ENCODE measurements around the gene NDST4. TPM values are rescaled to one million over a fixed set of nuclear protein-coding genes. Genes with fewer than 3 reads are reported as not detected.

Gene NDST4
- total and polyA plus RNA-seq, 8 donors: 0.19 to 5.1 (median 0.61) TPM; not detected in 3

DNA sequence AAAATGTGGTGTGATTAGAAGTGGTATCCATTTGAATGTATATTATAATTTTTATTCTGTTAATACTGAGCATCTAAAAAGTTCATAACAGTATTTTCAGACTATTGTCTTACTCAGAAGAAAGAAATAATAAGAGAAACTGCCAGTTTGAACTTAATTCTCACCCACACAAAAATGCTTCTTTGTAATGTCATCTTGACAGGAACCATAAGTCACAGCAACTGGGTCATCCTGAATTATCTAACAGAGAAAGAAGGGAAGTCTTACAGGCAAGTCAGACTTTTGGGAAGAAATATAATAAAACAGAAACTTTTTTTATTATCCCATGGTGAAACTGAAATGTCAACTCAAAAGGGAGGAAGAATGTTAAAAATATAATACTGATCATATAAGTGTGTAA, 83.1 kb downstream of the NDST4 start:
- Histone ChIP-seq H3K4me3 (no peak overlapping the region), H3K27ac (no peak overlapping the region), H3K4me1 (no peaks in the 10 kb centered on the region), H3K36me3 (no peaks in the 10 kb centered on the region), H3K9me3 (no peaks in the 10 kb centered on the region), H3K27me3 (no peaks in the 10 kb centered on the region)
- intact Hi-C loops (cut with DNase I; ENCODE audit: low total_unique reads): no loop called here
- TF ChIP-seq EP300 (IDR thresholded peaks at IDR 0.05): no peak
- no peak for DNase-seq

DNA sequence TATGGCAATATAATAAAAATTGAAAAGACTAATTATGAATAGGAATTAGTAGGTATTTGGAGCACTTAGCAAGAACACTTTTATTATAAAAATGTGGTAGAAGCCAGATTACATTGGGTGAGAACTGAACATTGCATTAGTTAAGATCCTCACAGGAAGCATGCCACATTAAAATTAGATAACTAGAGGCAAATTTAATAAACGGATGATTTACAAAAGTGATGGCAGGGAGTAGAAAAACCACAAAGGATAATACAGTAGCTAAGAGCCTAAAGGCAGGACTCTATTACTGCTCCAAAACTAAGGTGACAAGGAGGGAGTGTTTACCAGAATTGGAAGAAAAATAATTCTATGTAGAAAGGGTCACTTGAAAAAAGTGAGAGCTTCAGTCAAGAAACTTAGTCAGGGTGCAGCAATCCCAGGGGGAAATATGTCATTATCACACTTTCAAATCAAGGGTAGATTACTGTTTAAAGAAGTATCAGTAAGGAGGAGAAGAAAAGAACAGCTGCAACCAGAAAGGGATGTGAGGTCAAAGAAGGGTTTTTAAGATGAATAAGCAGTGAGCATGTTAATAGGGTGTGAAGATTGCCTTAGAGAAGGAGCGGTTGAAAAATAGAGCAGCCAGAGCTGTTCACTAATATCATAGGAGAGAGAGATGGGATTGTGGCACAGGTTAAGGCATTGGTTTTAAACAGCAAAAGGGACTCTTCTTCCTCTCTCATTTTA, 84.6 kb downstream of the NDST4 start:
- Histone ChIP-seq H3K27ac (no peak overlapping the region), H3K27me3 (no peaks in the 10 kb centered on the region), H3K9me3 (no peaks in the 10 kb centered on the region), H3K4me1 (no peaks in the 10 kb centered on the region), H3K4me3 (no peak overlapping the region), H3K36me3 (no peaks in the 10 kb centered on the region)
- TF ChIP-seq POLR2A (IDR thresholded peaks at IDR 0.05) (no peak), EP300 (IDR thresholded peaks at IDR 0.05) (no peak), POLR2AphosphoS5 (IDR thresholded peaks at IDR 0.05) (no peak)
- TF ChIP-seq, protein P1, sequence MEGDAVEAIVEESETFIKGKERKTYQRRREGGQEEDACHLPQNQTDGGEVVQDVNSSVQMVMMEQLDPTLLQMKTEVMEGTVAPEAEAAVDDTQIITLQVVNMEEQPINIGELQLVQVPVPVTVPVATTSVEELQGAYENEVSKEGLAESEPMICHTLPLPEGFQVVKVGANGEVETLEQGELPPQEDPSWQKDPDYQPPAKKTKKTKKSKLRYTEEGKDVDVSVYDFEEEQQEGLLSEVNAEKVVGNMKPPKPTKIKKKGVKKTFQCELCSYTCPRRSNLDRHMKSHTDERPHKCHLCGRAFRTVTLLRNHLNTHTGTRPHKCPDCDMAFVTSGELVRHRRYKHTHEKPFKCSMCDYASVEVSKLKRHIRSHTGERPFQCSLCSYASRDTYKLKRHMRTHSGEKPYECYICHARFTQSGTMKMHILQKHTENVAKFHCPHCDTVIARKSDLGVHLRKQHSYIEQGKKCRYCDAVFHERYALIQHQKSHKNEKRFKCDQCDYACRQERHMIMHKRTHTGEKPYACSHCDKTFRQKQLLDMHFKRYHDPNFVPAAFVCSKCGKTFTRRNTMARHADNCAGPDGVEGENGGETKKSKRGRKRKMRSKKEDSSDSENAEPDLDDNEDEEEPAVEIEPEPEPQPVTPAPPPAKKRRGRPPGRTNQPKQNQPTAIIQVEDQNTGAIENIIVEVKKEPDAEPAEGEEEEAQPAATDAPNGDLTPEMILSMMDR (IDR thresholded peaks at IDR 0.05): no peak
- DNase-seq: no peak
- intact Hi-C loops (cut with DNase I; ENCODE audit: low total_unique reads): no loop called here
- 70 to 77% (median 72%) methylated on average over 2 of the region's 2 CpGs for WGBS, 5 donors

DNA sequence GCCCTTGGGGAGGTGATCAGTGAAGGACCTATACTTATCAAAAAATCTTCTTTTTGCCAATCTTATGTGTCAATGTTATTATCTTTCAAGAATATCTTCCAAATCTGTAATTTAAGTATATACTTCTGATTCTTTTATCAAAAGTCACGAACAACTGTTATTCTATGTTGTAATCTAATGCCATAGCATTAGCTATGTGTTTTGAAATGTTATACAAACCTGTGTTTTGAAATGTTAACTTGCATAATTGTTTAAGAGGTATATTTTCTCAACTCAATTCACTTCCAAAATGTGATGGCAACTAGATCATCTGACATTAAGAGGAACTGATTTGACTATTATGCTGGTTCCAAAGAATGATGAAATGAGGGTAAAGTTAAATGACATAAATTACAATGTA, 113.5 kb downstream of the NDST4 start:
- no peak for DNase-seq

DNA sequence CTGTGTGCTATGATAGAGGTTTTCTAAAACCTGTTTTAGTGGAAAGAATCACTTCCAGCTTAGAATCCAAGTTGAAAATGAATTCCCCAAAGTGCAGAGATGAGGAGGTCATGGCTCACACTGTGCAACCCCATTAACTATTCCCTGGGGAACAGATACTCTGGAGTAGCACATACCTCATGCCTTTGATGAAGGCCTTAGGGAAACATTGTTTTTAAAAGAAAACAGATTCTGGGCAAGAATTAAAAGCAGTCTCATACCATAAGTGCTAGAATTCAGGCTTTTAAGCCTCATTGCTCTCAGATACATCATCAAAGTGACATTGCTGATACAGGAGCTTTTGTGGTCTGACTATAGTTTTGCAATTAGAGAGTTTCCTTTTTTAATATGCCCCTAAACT, 115.1 kb downstream of the NDST4 start:
- Histone ChIP-seq H3K27me3 (no peaks in the 10 kb centered on the region), H3K4me1 (no peaks in the 10 kb centered on the region), H3K4me3 (no peak overlapping the region), H3K36me3 (no peaks in the 10 kb centered on the region), H3K9me3 (no peaks in the 10 kb centered on the region), H3K27ac (no peak overlapping the region)
- TF ChIP-seq POLR2AphosphoS5 (IDR thresholded peaks at IDR 0.05) (no peak), EP300 (IDR thresholded peaks at IDR 0.05) (no peak), POLR2A (IDR thresholded peaks at IDR 0.05) (no peak)
- TF ChIP-seq, protein P1 (IDR thresholded peaks at IDR 0.05): no peak
- intact Hi-C loops (cut with DNase I; ENCODE audit: low total_unique reads): no loop called here
- peak in 1 of 2 donors; percentile 3 for DNase-seq

More for the DNA sequence above, 113.5 kb downstream of the NDST4 start:
- no peak overlapping the region for H3K27ac ChIP-seq
- no peaks in the 10 kb centered on the region for H3K4me1 ChIP-seq
- TF ChIP-seq POLR2AphosphoS5 (IDR thresholded peaks at IDR 0.05): no peak
- TF ChIP-seq EP300 (IDR thresholded peaks at IDR 0.05): no peak
- TF ChIP-seq, protein P1 (IDR thresholded peaks at IDR 0.05): no peak
- TF ChIP-seq POLR2A (IDR thresholded peaks at IDR 0.05): no peak
- H3K4me3 ChIP-seq: no peak overlapping the region
- no peaks in the 10 kb centered on the region for H3K36me3 ChIP-seq
- intact Hi-C loops (cut with DNase I; ENCODE audit: low total_unique reads): no loop called here
- WGBS, 5 donors: 65 to 80% (median 77%) methylated on average over 1 of the region's 1 CpG
- H3K27me3 ChIP-seq: no peaks in the 10 kb centered on the region
- no peaks in the 10 kb centered on the region for H3K9me3 ChIP-seq

DNA sequence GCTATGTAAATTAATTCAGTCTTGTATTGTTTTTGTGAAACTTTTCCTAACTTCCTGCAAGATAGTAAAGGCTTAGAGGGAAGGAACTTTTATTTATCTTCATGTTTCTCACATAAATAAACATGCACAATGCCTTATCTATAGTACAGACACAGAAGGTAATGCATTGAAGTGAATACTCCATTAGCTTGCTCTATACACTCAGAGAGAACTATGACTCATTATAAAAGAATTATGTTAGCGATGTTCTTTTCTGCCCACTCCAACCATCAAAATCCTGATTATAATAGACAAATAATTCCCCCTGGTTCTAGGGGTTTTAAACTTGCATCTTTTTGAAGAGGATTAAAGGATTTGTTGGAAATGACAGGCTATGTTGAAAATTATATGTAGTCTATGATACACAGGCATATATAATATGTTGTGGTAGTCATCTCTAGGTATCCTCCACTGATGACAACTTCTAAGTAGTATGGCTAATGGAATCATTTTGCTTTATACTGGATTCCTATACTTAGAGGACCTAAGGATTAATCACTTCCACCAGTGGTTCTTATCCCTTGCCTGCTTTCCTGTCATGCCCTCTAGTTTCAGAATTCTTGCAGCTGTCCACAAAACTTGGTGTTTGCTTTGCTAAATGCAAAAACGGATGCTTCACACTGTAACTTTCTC, 115.7 kb downstream of the NDST4 start:
- Histone ChIP-seq H3K9me3 (no peaks in the 10 kb centered on the region), H3K27me3 (no peaks in the 10 kb centered on the region), H3K36me3 (no peaks in the 10 kb centered on the region), H3K27ac (no peak overlapping the region), H3K4me3 (no peak overlapping the region), H3K4me1 (no peaks in the 10 kb centered on the region)
- 32 to 46% (median 40%) methylated on average over 2 of the region's 2 CpGs for WGBS, 5 donors
- intact Hi-C loops (cut with DNase I; ENCODE audit: low total_unique reads): no loop called here
- TF ChIP-seq EP300 (IDR thresholded peaks at IDR 0.05): no peak
- no peak for TF ChIP-seq POLR2A (IDR thresholded peaks at IDR 0.05)
- no peak for TF ChIP-seq POLR2AphosphoS5 (IDR thresholded peaks at IDR 0.05)
- TF ChIP-seq, protein P1 (IDR thresholded peaks at IDR 0.05): no peak
- DNase-seq: no peak

All from stomach (tissue), 9 donors.